ENCODE results near the gene ATRNL1.

- no peak for TF ChIP-seq CTCF (IDR thresholded peaks at IDR 0.05; ENCODE audit: low read depth, low read length, poor library complexity, severe bottlenecking)
- TF ChIP-seq EZH2phosphoT487 (IDR thresholded peaks at IDR 0.05; ENCODE audit: borderline replicate concordance, low read length): no peak
Measured at GRCh38 chr10:115882021-115882420, 788.9 kb downstream of the ATRNL1 start.

Data from DOHH2 (cell line).